GM18526 (cell line): Measurements from ENCODE around the gene SLFN5.
A peak's percentile ranks its signal among the peaks of the same experiment; 100 is the strongest.

Source experiments
- POLR2A ChIP-seq: IDR thresholded peaks from 3 replicates; pipeline ENCODE4 v1.6.1; 2011; ENCODE audit not compliant: insufficient read length; ENCODE audit errors: extremely low read depth

SLFN5 gene

GRCh38 chr17:35238821-35239220 is 4.1 kb upstream of the SLFN5 start:
- TF ChIP-seq POLR2A = no peak

- TF ChIP-seq POLR2A = no peak
These were observed 3.0 kb upstream of the SLFN5 start for GRCh38 chr17:35239823-35240222.

- no peak for TF ChIP-seq POLR2A
These were observed 2.0 kb upstream of the SLFN5 start for GRCh38 chr17:35240861-35241260.

- no peak for TF ChIP-seq POLR2A
These were observed 1.4 kb upstream of the SLFN5 start for GRCh38 chr17:35241520-35241919.

GRCh38 chr17:35242158-35242804 is 591 bp upstream of the SLFN5 start:
- TF ChIP-seq POLR2A = peak; percentile 37

GRCh38 chr17:35243561-35244340 is 879 bp downstream of the SLFN5 start:
- no peak for TF ChIP-seq POLR2A

GRCh38 chr17:35244341-35245195 is 1.7 kb downstream of the SLFN5 start:
- TF ChIP-seq POLR2A = peak; percentile 28

- no peak for TF ChIP-seq POLR2A
These were observed 2.3 kb downstream of the SLFN5 start for GRCh38 chr17:35245196-35245486.

GRCh38 chr17:35252651-35253050 is 9.8 kb downstream of the SLFN5 start:
- TF ChIP-seq POLR2A = no peak

- TF ChIP-seq POLR2A = no peak
These were observed 11.4 kb downstream of the SLFN5 start for GRCh38 chr17:35254107-35254773.

GRCh38 chr17:35255316-35255715 is 12.4 kb downstream of the SLFN5 start:
- TF ChIP-seq POLR2A = no peak

GRCh38 chr17:35256629-35257028 is 13.8 kb downstream of the SLFN5 start:
- no peak for TF ChIP-seq POLR2A

- no peak for TF ChIP-seq POLR2A
These were observed 14.4 kb downstream of the SLFN5 start for GRCh38 chr17:35257208-35257659.

- TF ChIP-seq POLR2A = no peak
These were observed 16.1 kb downstream of the SLFN5 start for GRCh38 chr17:35259001-35259400.

GRCh38 chr17:35265071-35265470 is 22.2 kb downstream of the SLFN5 start:
- no peak for TF ChIP-seq POLR2A
